GM21576 (cell line): ENCODE measurements around the gene WNT4.

ENCODE experiments used
- ATAC-seq: cut with Tn5 transposase; IDR thresholded peaks from one replicate; pipeline ENCODE4 v1.9.1; 2021; ENCODE audit warnings: mild to moderate bottlenecking, moderate library complexity; ENCODE audit not compliant: unreplicated experiment

Gene WNT4

GRCh38 chr1:22143065-22144033 is at the start of gene WNT4:
WNT4 (minus strand) TSS chr1:22143097; CDS start chr1:22142922, 175 bp downstream.
- ATAC-seq, result no peak

DNA sequence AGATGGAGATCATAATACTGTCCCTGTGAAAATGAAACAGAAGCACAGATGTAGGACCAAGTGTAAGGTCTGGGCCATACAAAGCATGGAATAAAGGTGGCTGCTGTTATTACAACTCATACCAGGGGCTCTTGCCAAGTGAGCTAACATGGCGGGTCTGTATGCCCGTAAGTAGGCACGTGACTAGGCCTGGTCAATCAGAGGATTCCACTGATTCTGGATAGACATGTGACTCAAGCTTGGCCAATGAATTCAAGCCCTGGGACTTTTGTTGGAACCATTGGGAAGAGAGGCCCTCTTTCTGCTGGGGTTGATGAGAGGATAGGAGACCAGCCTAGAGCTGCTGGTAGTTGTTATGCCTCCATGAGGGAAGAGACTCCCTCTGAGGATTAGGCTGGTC is 47.8 kb upstream of the WNT4 start:
- ATAC-seq, result no peak

DNA sequence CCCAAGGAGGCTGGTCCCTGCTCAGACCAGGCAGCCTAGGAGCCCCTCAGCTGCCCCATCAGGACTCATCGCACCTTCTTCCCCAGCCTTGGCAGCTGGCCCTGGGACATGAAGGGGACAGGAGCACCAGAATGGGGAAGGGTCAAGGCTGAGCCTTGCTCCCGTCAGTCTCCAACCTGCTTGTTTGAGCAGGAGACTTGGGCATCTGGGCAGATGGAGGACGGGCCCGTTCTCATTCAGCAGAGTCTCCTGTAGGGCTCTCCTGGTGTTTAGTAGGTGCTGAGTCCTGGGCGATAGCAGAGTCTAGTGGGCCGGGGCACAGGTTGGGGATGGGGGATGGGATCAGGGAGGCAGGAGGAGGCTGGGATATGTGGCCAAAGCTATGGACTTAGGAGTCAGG is 47.4 kb upstream of the WNT4 start:
- ATAC-seq, result no peak

DNA sequence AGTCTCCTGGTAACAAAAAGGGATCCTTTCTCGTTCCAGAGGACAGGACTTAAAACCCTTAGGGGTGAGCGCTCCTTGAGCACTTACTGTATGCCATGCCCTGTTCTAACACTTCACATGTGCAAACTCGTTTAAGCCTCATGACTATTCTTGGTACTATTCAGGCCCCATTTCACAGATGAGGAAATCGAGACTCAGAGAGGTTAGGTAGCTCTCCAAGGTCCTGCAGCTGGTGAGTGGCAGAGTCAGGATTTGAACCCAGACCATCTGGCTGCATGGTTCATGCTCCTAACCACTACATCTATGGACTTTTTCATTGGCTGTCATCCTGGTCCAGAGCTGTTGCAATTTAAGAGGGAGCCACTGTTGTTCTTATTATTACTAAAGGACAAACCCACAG is 46.7 kb upstream of the WNT4 start:
- ATAC-seq, result no peak

GRCh38 chr1:22188914-22189313 is 46.0 kb upstream of the WNT4 start:
- no peak for ATAC-seq

- ATAC-seq, result no peak
These were observed 45.5 kb upstream of the WNT4 start for GRCh38 chr1:22188436-22188835.

DNA sequence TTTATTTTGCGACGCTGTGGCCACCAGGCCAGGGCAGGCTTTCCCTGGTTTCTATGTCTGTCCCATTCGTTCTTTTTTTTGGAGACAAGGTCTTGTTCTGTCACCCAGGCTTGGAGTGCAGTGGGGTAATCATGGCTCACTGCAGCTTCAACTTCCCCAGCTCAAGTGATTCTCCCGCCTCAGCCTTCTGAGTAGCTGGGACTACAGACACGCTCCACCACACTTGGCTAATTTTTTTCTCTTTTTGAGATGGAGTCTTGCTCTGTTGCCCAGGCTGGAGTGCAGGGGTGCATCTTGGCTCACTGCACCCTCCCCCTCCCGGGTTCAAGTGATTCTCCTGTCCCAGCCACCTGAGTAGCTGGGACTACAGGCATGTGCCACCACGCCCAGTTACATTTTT is 43.4 kb upstream of the WNT4 start:
- no peak for ATAC-seq

- no peak for ATAC-seq
These were observed 42.2 kb upstream of the WNT4 start for GRCh38 chr1:22184892-22185612.

GRCh38 chr1:22184454-22184853 is 41.6 kb upstream of the WNT4 start:
- ATAC-seq, result no peak

DNA sequence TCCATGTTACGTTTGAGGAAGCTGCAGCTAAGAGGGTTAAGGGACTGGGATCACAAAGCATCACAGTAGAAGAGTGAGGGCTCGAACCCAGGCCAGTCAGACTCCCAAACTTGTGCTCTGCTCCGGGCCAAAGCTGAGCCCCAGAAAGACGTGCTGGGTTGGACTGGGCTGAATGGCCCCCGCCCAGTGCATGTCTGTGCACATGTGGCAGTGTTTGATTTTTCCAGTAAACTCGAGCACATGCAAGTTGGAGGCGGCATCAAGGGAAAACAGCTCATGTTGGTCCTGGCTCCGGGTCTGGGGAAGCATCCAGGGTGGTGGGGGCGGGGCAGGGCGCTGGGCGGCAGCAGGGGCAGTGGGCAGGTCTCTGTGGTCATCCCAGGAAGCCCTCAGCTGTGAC is 39.8 kb upstream of the WNT4 start:
- ATAC-seq, result no peak

DNA sequence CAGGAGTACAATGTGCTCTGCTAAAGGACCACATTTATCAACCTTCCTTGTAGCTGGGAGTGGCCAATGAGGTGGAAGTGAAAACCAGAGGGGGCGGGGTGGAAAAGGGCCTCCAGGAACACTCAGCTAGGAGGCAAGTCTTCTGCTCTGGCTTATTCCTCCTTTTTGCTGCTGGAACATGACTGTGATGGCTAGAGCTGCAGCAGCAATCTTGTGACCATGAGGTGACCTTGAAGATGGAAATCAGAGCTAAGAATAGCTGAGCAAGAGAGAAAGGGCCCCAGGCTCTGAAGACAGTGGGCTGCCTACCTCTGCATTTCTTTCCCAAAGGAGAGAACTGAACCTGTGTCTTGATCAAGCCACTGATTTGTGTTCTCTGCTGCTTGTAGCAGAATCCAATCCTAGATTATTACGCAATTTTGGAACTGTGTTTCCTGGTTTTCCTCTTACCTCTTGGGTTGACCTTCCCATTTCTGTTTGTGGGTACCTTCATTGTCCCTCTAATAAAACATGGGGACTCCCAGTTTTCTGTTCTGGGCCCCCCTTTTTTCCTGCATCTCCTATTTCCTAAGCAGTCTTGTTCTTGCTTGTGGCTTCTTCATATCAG is 36.4 kb upstream of the WNT4 start:
- ATAC-seq, result no peak

GRCh38 chr1:22177354-22178003 is 34.6 kb upstream of the WNT4 start:
- ATAC-seq, result no peak

- peak; percentile 79 for ATAC-seq
These were observed 33.4 kb upstream of the WNT4 start for GRCh38 chr1:22176258-22176657.

DNA sequence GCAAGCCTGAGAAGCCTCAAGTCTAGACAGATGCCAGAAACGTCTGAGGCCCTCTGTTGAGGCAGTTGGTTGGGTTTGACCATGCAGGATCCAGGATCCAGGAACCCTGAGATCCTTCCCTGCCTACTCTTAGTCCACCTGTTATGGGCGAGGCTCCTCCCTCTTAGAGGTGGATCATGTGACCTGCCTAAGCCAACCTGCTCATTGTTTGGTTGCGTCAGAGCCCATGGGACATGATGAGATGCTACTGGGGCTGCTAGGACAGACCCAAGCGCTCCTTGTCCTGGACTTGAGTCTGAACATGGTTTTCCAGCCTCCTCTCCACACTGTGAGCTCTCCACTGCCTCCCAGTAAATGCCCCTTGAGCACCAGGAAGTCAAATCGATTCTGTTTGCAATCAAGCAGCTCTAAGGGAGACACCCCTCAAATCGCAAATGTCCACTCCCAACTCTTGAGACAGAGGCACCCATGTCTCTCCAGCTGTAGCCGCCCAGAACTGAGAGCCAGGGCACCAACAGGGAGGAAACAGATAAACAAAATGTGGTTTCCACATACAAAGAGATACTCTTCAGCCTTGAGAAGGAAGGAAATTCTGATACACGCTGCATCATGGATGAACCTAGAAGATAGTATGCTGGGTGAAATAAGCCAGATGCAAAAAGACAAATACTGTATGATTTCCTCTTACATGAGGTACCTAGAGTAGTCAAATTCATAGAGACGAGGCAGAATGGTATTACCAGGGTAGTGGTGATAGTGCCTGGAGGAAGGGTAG is 31.7 kb upstream of the WNT4 start:
- no peak for ATAC-seq

- ATAC-seq, result no peak
These were observed 29.2 kb upstream of the WNT4 start for GRCh38 chr1:22171951-22172715.

GRCh38 chr1:22169816-22170215 is 26.9 kb upstream of the WNT4 start:
- ATAC-seq, result no peak

DNA sequence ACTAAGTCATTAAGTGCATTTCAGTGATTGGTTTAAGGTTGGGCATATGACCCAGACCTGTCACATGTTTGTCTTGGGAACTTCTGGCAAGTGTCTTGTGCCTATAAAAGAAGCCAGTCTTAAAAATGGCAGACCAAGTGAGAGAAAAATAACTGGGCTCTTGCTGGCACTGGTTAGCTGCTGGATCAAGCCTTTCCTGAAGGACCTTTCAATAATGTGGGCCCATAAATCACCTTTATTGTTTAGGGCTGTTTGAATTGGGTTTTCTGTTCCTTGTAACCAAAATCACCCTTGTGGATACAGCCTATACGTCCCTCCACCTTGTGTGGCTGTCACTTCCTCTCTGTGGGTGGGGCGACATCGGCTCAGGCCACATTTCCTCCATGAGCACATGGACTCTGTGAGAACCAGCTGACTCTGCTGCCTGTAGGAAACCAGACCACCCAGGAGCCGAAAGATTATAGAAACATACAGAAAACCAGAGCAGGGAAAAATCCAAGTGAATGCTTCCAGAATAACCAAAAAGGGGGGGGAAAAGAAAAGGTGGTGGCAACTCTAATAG is 25.6 kb upstream of the WNT4 start:
- ATAC-seq, result no peak

DNA sequence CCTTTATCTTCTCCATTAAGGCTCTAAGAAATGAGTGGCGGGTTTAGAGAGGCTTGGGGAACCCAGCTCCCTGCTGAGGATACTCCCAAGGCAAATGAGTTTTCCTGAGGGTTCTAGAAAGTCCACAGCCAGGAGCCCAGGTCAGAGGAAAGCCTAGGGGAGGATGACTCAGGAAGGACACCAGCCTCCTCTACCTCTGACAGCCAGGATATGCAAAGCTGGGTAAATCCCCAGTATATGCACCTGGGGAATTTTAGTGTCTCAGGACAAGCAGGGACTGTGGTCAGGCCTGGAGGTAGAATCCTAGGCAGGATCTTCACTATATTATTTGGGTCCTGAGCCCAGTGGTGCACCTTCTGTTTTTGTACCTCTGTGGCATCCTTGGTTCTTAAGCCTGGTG is 23.5 kb upstream of the WNT4 start:
- no peak for ATAC-seq
